GM23248 (cell line): ENCODE measurements around the gene PACSIN3.

Experiments
- EZH2 ChIP-seq: fragments of 200-600 bp; sonication (generic); IDR thresholded peaks from 2 replicates; pipeline ENCODE4 v1.6.1; 2018; ENCODE audit warnings: antibody characterized with exemption, mild to moderate bottlenecking; ENCODE audit not compliant: insufficient read depth, poor library complexity, severe bottlenecking
- EZH2phosphoT487 ChIP-seq: fragments of 200-600 bp; sonication (generic); IDR thresholded peaks from 2 replicates; pipeline ENCODE4 v1.6.1; 2018; ENCODE audit warnings: antibody characterized with exemption, moderate library complexity, mild to moderate bottlenecking, low read depth; ENCODE audit not compliant: insufficient read depth

DNA sequence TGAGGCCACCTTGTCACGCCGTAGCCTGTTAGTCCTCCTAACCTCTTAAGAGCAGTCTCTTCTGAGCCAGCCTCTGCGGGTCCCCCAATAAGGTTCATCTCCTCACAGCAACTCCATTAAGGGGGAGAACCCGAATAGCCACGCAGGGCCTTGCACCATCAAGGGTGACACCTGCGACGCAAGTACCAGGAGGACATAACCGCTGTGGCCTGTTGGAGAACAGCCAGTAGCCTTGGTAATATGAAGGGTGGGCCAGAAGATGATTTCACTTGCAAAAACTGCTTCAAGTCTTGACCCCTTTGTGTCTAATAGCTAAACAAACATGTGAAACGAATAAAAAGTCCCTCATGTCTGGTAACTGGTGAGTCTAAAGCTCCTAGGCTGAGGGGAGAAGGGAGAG lies 24.3 kb downstream of the PACSIN3 start:
- TF ChIP-seq EZH2 (no peak), EZH2phosphoT487 (no peak)
